Posterior cingulate gyrus (tissue), 11 donors: Measurements from ENCODE around the gene CHRDL2.
A peak's percentile ranks its signal among the peaks of the same experiment; 100 is the strongest.

Experiments
- DNase-seq, 10 donors: peaks; one replicate each; pipeline versions ENCODE4 v3.0.0 to v3.0.0-alpha.2; 2020 to 2021; ENCODE audit warnings: mixed read lengths in 3 of 10
- intact Hi-C: fragments of 100-400 bp; cut with DNase I; formaldehyde crosslinking; loops from one replicate; pipeline ENCODE4 v1.15.1; 2023

The CHRDL2 gene

DNA sequence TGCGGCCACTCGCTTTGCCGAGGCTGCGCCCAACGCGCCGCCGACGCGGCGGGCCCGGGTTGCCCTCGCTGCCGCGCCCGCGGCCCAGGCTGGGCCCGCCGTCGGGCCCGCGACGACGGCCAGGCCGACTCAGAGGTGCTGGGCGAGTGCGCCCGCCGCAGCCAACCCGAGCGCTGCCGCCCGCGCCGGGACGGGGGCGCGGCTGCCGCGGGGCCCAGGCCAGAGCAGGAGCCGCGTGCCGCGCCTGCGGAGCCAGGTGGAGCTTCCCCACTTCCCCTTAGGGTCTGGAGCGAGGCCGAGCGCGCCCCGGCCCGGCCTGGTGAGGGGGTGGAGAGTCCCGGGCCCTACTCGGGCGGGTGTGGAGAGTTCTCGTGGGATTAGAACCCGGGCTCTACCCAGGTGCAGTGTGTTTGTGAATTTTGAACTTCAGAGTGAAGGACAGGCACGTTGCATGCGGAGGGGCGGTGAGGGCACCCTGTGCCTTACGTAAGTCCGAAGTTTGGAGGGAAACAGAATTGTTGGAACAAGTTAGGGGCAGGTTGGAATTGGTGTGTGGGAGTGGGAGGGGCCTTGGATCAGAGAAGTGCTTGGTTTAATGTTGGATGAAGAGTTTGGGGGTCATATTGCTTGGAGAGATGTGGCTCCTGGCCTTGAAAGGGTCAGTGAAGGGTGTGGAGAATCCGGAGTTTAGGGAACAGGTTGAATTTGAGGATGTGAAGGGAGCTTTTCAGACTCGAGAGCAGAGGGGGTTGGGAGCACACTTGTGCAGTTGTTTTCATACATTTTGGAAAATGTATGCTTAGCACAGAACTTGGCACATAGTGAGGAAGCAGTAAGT is 18.1 kb upstream of the CHRDL2 start:
- intact Hi-C loops: no loop called here

DNA sequence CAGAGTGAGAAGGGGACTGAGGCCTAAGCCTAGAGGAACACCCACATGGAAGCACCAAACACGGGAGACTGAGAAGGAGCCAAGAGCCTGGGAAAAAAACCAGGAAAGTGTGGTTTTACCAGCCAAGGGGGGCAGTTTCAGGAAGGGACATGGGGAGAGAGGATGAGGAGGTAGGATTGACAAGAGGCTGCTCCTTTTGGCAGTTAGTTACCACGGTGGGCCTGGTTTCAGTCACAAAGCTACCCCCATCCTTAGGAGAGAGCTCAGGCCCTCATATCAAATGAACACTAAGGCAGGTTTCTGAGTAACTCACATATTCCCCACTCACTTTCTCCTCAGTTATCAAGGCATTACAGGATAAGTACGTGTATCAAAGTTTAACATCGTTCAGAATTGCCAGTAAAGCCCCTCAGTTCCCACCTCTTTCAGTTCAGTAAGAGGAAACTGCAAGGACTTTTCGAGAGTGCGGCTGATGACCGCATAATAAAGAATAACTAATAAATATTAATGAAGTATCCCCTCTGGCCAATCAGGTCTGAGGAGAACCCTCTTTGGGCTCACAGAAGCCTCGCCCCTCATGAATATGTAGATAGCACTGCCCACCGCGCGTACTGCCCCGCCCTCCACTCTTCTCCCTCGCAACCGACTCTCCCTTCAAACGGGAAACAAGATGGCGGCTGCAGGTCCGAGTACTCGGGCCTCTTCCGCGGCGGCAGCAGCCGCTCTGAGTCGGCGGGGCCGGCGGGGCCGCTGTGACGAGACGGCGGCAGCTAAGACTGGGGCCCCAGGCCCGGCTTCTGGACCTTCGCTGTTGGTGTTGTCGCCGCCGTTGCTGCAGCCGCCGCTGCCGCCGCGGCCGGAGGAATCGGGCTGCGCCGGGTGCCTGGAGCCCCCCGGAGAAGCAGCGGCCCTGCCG is 17.2 kb upstream of the CHRDL2 start, which contains the start of gene RNF169:
RNF169 (plus strand) TSS at position 639 of the 916 bp plus-strand sequence; CDS start at position 671, 32 bp downstream.
- peak; percentile 89 to 99 (median 93) for DNase-seq
- intact Hi-C loops: no loop called here

More for the DNA sequence above, 18.1 kb upstream of the CHRDL2 start:
- peak in 6 of 10 donors; percentile 21 to 90 (median 38) for DNase-seq

DNA sequence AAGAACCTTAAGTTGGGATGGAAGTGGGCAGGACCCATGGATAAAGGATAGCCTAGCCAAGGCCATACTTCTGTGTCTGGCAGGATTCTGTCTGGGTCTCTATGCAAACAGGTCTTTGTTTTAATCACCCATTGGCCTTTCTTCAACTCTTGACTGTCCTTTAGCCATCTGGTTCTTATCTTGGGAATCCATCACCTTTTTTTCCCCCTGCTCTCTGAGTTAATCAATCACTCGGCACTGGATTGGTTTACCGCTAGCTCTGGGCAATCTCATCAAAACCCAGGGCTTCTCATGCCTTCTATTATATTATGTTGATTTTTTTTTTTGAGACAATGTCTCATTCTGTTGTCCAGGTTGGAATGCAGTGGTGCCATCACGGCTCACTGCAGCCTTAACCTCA is 15.6 kb upstream of the CHRDL2 start:
- DNase-seq: no peak
- intact Hi-C loops: no loop called here

DNA sequence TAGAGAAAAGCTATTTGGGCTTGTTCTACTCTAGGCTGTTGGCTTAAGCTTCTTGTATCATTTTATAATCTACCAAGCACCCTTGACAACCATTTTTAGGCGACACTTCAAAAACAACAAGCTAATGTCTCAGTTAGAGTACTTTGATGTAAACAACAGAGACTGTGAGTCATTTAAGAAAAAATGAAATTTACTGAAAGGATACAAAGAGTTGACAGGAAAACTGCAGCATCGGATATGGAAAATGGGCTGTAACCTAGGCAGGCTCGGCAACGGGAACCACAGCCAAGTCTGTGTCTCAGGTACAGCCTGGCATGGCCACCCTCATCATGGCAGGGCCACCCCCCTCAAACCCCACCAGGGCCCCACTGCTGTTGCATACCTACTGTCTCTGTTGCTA is 13.1 kb upstream of the CHRDL2 start:
- DNase-seq: no peak
- intact Hi-C loops: no loop called here

DNA sequence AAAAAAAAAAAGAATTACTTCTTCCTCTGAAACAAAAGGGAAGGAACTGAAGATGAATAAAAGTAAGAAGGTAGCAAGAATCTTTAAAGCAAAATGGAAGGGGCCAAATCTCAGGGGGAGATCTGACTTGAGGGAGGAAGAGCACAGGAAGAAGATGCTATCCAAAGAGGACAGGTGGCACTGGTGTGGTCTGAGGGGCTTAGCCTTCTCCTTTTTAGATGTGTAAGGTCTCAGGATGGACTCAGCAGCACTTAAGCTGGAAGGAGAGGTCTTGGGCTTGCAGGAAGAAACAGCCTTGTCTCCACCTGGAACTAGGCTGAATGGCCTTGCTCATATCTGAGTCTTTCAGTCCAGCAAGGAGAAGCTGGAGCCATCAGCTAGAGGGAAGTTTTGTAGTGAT is 12.4 kb upstream of the CHRDL2 start:
- intact Hi-C loops: no loop called here
- DNase-seq: no peak

DNA sequence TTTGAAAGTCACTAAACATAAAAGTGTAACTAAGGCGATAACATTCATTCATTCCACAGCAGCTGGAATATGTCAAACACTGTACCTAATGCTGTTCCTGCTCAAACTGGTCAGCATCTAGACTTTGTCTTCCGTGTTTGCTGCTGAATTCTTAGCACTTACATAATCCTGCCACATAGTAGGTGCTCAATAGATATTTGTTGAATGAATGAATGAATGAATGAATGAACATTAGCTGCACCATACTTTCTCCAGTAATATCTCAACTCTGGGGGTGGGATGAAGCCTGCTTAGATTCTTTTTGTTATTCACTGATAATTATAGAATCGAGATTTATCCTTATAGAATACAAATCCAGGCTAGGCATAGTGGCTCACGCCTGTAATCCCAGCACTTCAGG is 10.8 kb upstream of the CHRDL2 start:
- intact Hi-C loops: no loop called here
- no peak for DNase-seq

DNA sequence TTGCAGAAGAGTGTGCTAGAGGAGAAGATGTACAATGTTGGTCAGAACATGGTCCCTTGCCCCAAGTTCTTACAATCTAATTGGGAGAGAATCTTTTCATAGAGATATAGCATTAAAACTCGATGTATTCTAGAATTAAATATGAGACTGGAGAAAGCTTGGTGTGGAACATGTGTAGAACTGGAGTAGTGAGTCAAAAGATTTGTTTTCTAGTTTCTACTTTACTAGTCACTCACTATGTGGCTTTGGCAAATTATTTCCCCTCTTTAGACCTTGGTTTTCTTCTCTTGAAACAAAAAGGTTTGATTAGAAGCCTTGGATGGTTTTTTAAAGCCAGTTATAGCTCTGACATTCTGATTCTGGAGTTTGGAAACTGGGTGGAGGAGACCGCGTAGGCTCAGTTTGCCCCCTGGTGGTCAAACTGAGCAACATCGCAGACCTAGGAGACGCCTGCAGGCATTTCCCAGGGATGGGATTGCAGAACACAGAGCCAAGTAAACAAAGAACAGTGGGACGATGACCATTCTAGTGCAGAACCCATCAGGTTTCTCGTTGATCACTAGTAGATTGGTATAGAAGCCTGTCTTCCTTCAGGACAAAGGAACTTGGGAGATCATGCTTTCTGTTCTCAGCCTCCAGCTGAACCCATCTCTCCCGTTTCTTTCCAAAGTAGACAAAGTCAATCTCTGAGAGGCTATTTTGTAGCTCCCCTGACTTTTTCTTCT is 8.5 kb upstream of the CHRDL2 start:
- intact Hi-C loops: no loop called here
- peak in 5 of 10 donors; percentile 34 to 92 (median 54) for DNase-seq

DNA sequence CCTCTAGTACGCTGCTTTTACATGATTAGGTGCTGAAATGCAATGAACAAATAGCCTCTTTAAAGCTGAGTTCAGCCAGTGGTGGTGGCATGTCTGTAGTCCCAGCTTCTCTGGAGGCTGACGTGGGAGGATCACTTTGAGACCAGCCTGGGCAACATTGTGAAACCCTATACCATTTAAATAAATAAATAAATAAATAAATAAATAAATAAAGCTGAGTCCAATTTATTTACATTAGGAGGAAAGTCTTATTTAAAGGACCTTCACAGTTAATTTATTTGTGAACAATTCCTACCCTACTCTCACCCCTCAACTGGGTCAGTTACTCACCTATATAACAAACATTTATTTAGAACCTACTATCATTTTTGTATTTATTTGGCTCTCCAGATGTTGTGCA is 4.8 kb upstream of the CHRDL2 start:
- intact Hi-C loops: no loop called here
- no peak for DNase-seq

DNA sequence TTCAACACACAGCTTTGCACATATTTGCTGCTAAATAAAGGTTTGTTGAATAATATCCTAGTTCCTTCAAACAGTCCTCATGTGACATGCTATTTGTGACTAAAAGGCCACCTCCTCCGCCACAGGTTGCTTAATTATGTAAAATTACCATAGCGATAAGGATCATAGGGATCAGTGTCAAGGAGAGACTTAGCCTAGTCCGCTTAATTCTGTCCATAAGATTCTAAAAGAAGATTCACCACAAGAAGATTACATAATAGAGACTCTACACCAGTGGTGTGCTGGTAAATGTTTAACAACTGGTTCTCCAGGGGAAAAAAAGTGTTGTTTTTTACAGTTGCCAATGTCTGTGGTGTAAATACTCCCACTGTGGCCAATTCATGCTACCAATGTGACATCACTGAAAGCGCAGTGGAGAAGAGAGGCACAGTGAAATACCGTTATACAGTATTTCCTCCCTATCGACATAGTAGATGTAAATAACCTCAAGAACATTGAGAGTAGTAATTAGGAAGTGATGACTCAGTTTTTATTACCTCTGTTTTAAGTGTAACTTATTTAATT is 4.2 kb upstream of the CHRDL2 start:
- intact Hi-C loops: no loop called here
- no peak for DNase-seq

DNA sequence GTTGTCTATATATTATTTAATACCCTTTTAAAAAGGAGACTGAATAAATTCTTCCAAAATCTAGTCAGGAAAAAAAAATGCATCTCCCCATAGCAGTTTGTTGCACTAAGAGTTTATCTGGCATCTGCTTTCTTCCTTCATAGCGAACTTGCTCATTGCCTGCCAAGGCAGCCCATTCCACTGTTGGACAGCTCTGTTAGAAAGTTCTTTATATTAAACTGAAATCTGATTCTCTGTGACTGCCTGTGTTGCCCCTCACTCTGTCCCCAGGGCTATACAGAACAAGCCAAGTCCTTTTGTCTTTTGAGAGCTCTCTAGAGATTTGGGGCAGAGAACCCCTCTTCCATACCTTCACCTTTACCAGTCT is 3.3 kb upstream of the CHRDL2 start:
- intact Hi-C loops: no loop called here
- DNase-seq: no peak

DNA sequence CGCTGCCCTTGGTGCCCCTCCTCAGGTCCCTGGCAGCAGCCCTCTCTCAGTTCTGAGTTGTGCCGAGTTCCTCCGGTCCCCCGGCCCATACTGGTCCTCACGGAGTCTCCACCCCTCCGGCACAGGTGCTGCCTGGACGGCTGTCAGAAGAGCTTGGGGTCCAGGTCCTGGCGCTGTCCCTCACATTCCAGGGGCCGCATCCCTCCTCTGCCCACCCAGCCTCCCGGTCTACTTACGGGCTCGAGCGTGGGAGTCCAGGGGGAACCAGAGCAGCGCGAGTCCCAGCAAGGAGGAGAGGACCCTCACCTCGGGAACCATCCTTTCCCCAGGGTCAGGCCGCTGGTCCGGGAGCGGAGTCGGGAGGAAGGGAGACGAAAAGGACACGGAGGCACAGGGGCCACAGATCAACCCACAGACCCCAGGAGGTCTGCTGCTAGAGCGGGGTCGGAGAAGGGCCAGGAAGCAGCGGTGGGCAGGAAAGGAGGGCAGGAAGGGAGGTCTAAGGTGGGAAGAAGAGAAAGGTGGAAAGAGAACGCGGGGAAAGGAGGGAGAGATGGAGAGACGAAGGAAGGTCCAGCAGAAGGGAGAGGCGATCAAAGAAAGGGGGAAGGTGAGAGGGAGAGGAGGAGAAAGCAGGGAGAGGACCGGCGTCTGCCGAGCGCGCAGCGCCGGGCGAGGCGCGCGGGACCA is 510 bp downstream of the CHRDL2 start:
- no peak for DNase-seq
- intact Hi-C loops: no loop called here

DNA sequence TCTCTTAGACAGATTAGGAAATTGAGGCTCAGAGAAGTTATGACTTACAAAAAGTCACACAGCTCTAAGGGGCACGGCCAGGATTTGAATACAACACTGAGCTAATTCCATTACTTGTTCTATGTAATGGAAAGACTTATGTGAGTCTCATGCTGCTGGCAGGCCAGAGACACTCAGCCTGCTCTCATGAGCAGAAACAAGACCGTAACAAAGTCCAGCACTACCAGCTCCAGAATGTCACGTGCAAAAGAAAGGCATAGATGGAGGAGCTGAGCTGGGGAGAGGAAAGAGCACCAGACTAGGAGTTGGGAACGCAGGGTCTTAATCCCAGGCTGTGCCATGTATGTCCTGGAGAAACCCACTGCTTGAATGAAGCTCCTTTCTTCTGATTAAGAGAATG is 1.8 kb downstream of the CHRDL2 start:
- intact Hi-C loops: loop anchor here (10.0 kb wide), 2 partner anchors 95 to 275 kb away; no protein-coding TSS in a partner anchor
- DNase-seq: peak in 1 of 10 donors; percentile 28

DNA sequence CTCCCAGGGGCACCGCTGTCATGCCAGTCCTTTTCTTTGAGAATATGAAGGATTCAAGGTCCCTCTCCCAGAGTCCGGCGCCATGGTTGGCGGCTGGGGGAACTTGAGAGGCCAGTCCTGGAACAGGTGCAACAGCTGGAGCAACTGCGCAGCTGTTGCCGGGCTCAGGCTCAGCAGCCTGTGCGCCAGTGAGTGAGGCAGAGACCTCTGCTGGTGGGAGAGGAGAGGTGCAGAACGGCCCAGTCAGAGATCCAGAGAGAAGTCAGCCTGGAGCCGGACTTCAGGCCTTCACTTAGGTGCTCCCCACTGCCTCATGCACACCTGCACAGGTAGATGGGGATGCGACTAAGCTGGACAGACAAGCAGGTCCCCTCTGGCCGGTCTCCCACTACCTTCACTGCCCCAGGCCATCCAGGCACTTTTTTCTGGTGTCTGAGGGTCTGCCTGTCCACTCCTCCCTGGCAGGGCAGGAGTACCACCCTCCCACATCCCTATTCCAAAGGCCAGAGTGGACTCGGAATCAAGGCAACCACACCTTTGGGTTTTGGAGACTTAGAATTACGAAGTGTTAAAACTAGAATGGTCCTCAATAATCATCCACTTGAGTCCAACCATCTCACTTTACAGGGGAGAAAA is 4.6 kb downstream of the CHRDL2 start:
- peak; percentile 49 to 96 (median 70) for DNase-seq
- intact Hi-C loops: loop anchor here (1.0 to 10.0 kb wide), 3 partner anchors 24 to 272 kb away; no protein-coding TSS in a partner anchor

DNA sequence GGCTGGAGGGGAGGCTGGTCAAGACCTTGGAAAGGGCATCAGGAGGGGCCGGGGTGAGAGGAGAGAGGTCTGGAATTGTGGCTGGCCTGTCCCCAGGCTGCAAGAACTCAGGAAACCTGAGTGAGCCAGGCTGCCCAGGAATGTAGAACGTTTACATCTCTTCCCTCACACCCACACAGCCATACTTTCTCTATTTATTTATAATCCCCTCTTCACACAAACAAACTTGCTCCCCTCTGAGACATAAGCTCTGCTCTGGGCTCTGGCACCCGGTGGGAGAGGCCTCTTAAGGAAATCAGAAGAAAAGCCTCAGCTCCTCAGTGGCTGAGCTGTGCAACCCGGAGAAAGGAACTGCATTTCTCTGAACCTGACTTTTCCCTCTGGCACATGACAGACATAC is 5.5 kb downstream of the CHRDL2 start:
- intact Hi-C loops: loop anchor here (1.0 to 10.0 kb wide), 3 partner anchors 23 to 271 kb away; no protein-coding TSS in a partner anchor
- no peak for DNase-seq

DNA sequence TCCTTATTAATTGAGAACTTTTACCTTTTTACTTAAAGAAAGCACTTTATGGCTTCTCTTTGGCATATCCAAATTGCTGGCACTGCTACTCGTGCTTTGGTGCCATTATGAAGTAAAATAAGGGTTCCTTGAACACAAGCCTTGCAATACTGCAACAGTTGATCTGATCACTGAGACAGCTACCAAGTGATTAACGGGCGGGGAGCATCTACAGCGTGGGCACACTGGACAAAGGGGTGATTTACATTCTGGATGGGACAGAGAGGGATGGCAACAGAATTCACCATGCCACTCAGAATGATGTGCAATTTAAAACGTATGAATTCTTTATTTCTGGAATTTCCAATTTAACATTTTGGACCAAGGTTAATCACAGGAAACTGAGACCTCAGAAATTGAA is 7.7 kb downstream of the CHRDL2 start:
- intact Hi-C loops: loop anchor here (10.0 kb wide), 2 partner anchors 89 to 269 kb away; no protein-coding TSS in a partner anchor
- peak in 1 of 10 donors; percentile 79 for DNase-seq

DNA sequence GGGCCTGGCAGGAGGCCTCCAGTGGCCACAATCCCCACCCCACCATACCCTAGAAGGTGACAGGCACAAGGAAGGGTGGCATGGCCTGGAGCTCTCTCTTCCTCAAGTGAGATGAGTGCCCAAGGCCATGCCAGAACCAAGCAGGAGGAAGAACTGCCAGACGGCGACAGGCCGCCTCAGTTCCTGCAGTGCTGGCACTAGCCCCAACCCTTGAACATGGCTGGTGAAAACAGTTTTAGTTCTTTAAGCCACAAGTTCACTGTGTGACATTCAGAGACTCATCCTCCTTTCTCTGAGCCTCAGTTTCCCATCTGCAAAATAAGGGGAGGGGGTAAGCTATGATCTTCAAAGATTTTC is 9.8 kb downstream of the CHRDL2 start:
- no peak for DNase-seq
- intact Hi-C loops: loop anchor here (10.0 kb wide), 2 partner anchors 87 to 267 kb away; no protein-coding TSS in a partner anchor

DNA sequence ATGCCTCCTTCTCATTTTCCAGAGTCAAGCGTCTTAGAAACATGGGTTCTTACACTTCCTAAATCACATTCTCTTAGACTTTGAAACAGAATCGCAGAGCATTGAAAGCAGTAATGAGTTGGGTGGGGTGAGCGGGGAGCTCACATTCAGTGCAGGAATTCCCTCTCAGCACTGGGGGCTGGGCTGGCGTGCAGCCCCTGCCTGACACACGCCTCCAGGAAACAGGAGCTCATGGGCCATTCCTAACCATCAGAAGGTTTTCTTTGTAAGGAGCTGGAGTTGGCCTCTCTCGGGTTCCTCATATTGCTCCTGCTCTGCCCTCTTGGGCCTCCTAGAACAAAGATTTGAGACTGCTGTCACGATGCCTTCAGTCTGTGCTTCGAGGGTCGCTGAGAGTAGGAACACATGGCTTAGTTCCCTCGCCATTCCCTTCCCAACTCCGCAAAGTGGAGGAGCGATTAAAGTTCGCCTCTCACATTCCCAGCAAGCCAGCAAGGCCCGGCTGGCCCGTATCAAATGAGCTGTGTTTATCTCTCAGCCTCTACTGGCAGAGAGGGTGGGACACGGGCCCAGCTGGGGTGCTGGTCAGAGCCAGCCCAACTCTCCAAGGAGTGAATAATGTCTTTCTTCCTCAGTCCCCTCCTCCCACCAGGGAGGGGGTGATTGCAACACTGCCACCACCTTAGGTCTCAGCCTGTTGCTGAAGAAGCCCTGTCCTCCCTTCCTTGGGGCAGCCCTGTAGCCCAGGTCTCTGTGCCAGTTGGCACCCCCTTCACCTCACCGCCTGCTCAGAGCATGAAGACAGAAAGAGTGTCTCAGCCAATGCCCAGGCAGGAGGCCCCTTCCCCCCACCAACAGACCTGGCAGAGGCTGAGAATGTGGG is 10.4 kb downstream of the CHRDL2 start:
- intact Hi-C loops: loop anchor here (10.0 kb wide), 2 partner anchors 86 to 266 kb away; no protein-coding TSS in a partner anchor
- DNase-seq: peak; percentile 38 to 96 (median 72)

DNA sequence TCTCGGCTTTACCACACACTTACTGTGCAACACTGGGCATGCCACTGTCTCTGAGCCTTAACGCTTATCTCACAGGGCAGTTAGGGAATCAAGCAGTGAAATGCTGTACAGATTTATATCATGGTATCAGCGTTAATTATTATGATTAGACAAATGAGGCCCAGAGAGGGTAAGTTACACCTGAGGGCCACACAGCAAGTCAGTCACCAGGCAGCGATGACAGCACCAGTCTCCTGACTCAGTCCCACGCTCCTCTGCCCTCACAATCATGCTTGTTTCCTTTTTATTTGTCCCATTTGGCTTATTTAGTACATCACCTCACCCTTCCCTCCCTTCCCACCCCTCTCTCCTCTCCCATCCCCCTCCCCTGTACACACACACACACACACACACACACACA is 12.2 kb downstream of the CHRDL2 start:
- intact Hi-C loops: no loop called here
- no peak for DNase-seq
